ENCODE results near the gene ORMDL2.
"Not testable (repeated sequence)": the region's sequence is repeated elsewhere in the genome, so short reads cannot be mapped to it uniquely, and the experiment has no call there.

The ORMDL2 gene

GRCh38 chr12:55862286-55862685 is 44.4 kb downstream of the ORMDL2 start:
- H3K9ac ChIP-seq (ENCODE audit: low read length): no peak overlapping the region
- no peaks in the 10 kb centered on the region for H4K20me1 ChIP-seq (ENCODE audit: insufficient read depth, low read length)
- no peak for TF ChIP-seq EZH2phosphoT487 (IDR thresholded peaks at IDR 0.05; ENCODE audit: low read depth)
- TF ChIP-seq, protein P1, sequence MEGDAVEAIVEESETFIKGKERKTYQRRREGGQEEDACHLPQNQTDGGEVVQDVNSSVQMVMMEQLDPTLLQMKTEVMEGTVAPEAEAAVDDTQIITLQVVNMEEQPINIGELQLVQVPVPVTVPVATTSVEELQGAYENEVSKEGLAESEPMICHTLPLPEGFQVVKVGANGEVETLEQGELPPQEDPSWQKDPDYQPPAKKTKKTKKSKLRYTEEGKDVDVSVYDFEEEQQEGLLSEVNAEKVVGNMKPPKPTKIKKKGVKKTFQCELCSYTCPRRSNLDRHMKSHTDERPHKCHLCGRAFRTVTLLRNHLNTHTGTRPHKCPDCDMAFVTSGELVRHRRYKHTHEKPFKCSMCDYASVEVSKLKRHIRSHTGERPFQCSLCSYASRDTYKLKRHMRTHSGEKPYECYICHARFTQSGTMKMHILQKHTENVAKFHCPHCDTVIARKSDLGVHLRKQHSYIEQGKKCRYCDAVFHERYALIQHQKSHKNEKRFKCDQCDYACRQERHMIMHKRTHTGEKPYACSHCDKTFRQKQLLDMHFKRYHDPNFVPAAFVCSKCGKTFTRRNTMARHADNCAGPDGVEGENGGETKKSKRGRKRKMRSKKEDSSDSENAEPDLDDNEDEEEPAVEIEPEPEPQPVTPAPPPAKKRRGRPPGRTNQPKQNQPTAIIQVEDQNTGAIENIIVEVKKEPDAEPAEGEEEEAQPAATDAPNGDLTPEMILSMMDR (IDR thresholded peaks at IDR 0.05; ENCODE audit: low read depth, low read length): no peak
- no peaks in the 10 kb centered on the region for H3K36me3 ChIP-seq (replicated peaks; ENCODE audit: low read depth, low read length)
- no peak overlapping the region for H3K4me3 ChIP-seq (ENCODE audit: low read length)
- H3K27me3 ChIP-seq (ENCODE audit: low read depth, low read length): no peaks in the 10 kb centered on the region
- H3K79me2 ChIP-seq (ENCODE audit: low read length): no peaks in the 10 kb centered on the region
- no peaks in the 10 kb centered on the region for H3K4me1 ChIP-seq (ENCODE audit: low read length)
- no peak overlapping the region for H2AFZ ChIP-seq (ENCODE audit: low read depth, low read length)
- H3K4me2 ChIP-seq (ENCODE audit: low read length): no peak overlapping the region
- H3K9me3 ChIP-seq (ENCODE audit: insufficient read depth, low read length): peaks cover 4% of the 10 kb centered on the region; the same call in 1 of the 2 replicates
- no peak overlapping the region for H3K27ac ChIP-seq (ENCODE audit: low read length)

DNA sequence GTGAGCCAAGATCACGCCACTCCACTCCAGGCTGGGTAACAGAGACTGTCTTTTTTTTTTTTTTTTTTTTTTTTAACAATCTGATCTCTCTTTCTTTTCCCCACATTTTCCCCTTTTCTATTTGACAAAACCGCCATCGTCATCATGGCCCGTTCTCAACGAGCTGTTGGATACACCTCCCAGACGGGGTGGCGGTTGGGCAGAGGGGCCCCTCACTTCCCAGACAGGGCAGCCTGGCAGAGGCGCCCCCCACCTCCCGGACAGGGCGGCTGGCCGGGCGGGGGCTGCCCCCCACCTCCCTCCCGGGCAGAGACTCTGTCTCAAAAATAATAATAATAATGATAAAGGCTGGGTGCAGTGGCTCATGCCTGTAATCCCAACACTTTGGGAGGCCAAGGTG is 45.1 kb downstream of the ORMDL2 start:
- H3K9ac ChIP-seq (ENCODE audit: low read length); H3K79me2 ChIP-seq (ENCODE audit: low read length); H3K9me3 ChIP-seq (ENCODE audit: insufficient read depth, low read length); H3K4me2 ChIP-seq (ENCODE audit: low read length); H3K27ac ChIP-seq (ENCODE audit: low read length); H2AFZ ChIP-seq (ENCODE audit: low read depth, low read length); H3K4me1 ChIP-seq (ENCODE audit: low read length); H3K27me3 ChIP-seq (ENCODE audit: low read depth, low read length); H3K36me3 ChIP-seq (replicated peaks; ENCODE audit: low read depth, low read length); H3K4me3 ChIP-seq (ENCODE audit: low read length); H4K20me1 ChIP-seq (ENCODE audit: insufficient read depth, low read length): not testable (repeated sequence)

GRCh38 chr12:55865327-55865726 is 47.5 kb downstream of the ORMDL2 start:
- TF ChIP-seq, protein P1 (IDR thresholded peaks at IDR 0.05; ENCODE audit: low read depth, low read length): no peak
- no peak for TF ChIP-seq EZH2phosphoT487 (IDR thresholded peaks at IDR 0.05; ENCODE audit: low read depth)
- Histone ChIP-seq H3K27me3 (ENCODE audit: low read depth, low read length) (no peaks in the 10 kb centered on the region), H3K27ac (ENCODE audit: low read length) (no peak overlapping the region), H3K4me1 (ENCODE audit: low read length) (no peaks in the 10 kb centered on the region), H3K4me3 (ENCODE audit: low read length) (no peak overlapping the region), H3K36me3 (replicated peaks; ENCODE audit: low read depth, low read length) (no peaks in the 10 kb centered on the region), H3K4me2 (ENCODE audit: low read length) (no peak overlapping the region), H2AFZ (ENCODE audit: low read depth, low read length) (no peak overlapping the region), H4K20me1 (ENCODE audit: insufficient read depth, low read length) (no peaks in the 10 kb centered on the region), H3K79me2 (ENCODE audit: low read length) (no peaks in the 10 kb centered on the region), H3K9me3 (ENCODE audit: insufficient read depth, low read length) (peaks cover 4% of the 10 kb centered on the region; the same call in 1 of the 2 replicates), H3K9ac (ENCODE audit: low read length) (no peak overlapping the region)

DNA sequence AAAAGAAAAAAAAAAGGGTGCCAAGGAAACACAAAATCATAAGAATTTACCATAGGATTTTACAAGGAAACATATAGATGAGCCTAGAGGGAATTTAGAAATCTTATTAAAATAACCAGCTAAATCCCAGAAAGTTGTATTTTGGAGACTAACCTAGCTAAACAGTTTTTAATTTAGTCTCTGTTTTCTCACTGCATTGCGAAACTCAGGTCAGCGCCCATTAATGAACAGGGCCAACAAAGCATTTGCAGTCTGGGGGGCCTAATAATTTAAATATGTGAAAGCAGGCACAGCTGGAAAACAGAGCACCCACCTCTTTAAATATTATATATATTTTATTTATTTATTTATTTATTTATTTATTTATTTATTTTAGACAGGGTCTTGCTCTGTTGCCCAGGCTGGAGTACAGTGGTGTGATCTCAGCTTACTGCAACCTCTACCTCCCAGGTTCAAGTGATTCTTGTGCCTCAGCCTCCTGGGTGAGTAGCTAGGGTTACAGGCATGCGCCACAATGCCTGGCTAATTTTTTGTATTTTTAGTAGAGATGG is 48.7 kb downstream of the ORMDL2 start:
- not testable (repeated sequence) for H3K9me3 ChIP-seq (ENCODE audit: insufficient read depth, low read length); H4K20me1 ChIP-seq (ENCODE audit: insufficient read depth, low read length); H3K27ac ChIP-seq (ENCODE audit: low read length); H3K4me1 ChIP-seq (ENCODE audit: low read length); H3K4me2 ChIP-seq (ENCODE audit: low read length); H3K27me3 ChIP-seq (ENCODE audit: low read depth, low read length); H3K36me3 ChIP-seq (replicated peaks; ENCODE audit: low read depth, low read length); H2AFZ ChIP-seq (ENCODE audit: low read depth, low read length); H3K79me2 ChIP-seq (ENCODE audit: low read length); H3K4me3 ChIP-seq (ENCODE audit: low read length); H3K9ac ChIP-seq (ENCODE audit: low read length)

All from OCI-LY3 (cell line).